Measurements from ENCODE around the gene SH3RF1. TPM values are rescaled to one million over a fixed set of nuclear protein-coding genes. Genes with fewer than 3 reads are reported as not detected.

Gene SH3RF1
- total and polyA plus RNA-seq, 4 donors, result 1.8 to 7.9 (median 3.5) TPM

DNA sequence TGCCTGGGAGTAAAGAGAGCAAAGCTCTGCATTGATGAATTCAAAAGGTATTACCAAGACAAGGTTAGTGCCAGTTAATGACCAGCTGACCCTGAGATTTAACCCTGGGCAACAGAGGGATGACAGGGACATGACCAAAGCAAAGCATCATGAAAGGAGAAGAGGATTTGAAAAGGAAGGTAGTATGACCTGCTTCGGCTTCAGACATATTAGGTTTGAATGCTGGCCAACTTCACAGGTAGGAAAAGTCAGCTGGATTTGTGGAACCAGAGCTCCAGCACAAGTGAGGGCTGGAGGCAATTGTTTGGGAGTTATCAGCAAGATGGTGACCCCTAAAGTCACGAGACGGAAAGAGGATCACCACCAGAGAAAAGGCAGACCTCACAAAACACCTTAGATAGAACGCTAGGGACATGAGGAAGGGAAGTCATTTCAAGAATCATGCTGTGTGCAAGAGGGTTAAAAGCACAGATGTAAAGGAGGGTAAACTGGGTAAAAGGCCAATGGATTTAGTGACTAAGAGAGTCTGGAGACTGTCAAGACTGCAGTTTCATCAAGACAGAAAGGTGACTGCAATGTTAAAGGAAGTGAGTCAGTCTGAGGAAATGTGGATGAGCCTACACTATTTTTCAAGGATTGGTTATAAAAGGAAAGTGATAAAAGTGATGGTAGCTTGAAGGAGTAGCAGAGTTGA is 45.6 kb downstream of the SH3RF1 start:
- DNase-seq (ENCODE audit: low spot score), result no peak
- Histone ChIP-seq H3K36me3 (ENCODE audit: control insufficient read depth in 4 of 4, insufficient read depth in 3 of 4, low read depth in 1 of 4, low read length in 3 of 4) (no peaks in the 10 kb centered on the region), H3K27ac (ENCODE audit: low read depth in 1 of 2, low read length in 2 of 2) (no peak overlapping the region), H3K27me3 (ENCODE audit: control insufficient read depth in 4 of 4, insufficient read depth in 4 of 4, low read length in 3 of 4) (no peaks in the 10 kb centered on the region), H3K4me1 (ENCODE audit: control insufficient read depth in 4 of 4, insufficient read depth in 4 of 4, low read length in 3 of 4) (peaks cover 2 to 22% (median 8%) of the 10 kb centered on the region in 4 donors), H3K9me3 (ENCODE audit: control insufficient read depth in 4 of 4, low read length in 3 of 4) (no peaks in the 10 kb centered on the region), H3K4me3 (ENCODE audit: low read depth in 1 of 3, low read length in 3 of 3) (no peak overlapping the region), H3K9ac (ENCODE audit: low read depth in 1 of 2, low read length in 2 of 2) (no peak overlapping the region)
- TF ChIP-seq RXRA (IDR thresholded peaks at IDR 0.05), result peak in 1 of 2 donors; percentile 42
- TF ChIP-seq, protein P1, sequence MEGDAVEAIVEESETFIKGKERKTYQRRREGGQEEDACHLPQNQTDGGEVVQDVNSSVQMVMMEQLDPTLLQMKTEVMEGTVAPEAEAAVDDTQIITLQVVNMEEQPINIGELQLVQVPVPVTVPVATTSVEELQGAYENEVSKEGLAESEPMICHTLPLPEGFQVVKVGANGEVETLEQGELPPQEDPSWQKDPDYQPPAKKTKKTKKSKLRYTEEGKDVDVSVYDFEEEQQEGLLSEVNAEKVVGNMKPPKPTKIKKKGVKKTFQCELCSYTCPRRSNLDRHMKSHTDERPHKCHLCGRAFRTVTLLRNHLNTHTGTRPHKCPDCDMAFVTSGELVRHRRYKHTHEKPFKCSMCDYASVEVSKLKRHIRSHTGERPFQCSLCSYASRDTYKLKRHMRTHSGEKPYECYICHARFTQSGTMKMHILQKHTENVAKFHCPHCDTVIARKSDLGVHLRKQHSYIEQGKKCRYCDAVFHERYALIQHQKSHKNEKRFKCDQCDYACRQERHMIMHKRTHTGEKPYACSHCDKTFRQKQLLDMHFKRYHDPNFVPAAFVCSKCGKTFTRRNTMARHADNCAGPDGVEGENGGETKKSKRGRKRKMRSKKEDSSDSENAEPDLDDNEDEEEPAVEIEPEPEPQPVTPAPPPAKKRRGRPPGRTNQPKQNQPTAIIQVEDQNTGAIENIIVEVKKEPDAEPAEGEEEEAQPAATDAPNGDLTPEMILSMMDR (IDR thresholded peaks at IDR 0.05; ENCODE audit: low read depth, low read length, missing input control), result no peak
- peak in 1 of 2 donors; percentile 65 for TF ChIP-seq JUND (IDR thresholded peaks at IDR 0.05)
- TF ChIP-seq, protein P2, sequence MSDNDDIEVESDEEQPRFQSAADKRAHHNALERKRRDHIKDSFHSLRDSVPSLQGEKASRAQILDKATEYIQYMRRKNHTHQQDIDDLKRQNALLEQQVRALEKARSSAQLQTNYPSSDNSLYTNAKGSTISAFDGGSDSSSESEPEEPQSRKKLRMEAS (IDR thresholded peaks at IDR 0.05), result no peak
- TF ChIP-seq GABPA (IDR thresholded peaks at IDR 0.05 in 1 of 2, conservative IDR thresholded peaks at IDR 0.05 in 1 of 2), result no peak
- no peak for TF ChIP-seq TAF1 (conservative IDR thresholded peaks at IDR 0.05)
- WGBS, result 85% methylated on average over 4 of the region's 4 CpGs

DNA sequence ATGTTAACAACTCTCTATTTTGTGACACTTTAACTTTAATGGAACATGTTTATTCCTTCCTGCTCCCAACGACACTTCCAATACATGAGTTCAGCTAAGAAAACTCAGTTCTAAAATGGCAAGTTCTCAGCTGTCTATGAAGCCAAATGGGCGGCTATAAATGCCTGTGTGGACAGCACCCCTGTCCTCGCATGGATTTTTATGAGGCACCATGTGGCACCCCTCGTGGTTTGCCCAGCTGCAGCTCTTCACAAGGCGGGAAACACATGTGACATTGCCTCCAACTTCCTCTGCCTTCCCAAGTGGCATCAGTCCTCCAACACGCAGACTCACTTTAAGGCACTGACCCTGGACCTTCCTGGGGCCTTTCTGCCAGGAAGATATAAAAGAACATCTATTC is 48.0 kb downstream of the SH3RF1 start:
- peaks cover 1 to 35% (median 18%) of the 10 kb centered on the region in 4 donors for H3K4me1 ChIP-seq (ENCODE audit: control insufficient read depth in 4 of 4, insufficient read depth in 4 of 4, low read length in 3 of 4)
- no peak overlapping the region for H3K9ac ChIP-seq (ENCODE audit: low read depth in 1 of 2, low read length in 2 of 2)
- TF ChIP-seq EGR1 (IDR thresholded peaks at IDR 0.05; ENCODE audit: low read depth in 2 of 2), result no peak
- H3K4me3 ChIP-seq (ENCODE audit: low read depth in 1 of 3, low read length in 3 of 3), result no peak overlapping the region
- 77% methylated on average over 6 of the region's 6 CpGs for WGBS
- H3K36me3 ChIP-seq (ENCODE audit: control insufficient read depth in 4 of 4, insufficient read depth in 3 of 4, low read depth in 1 of 4, low read length in 3 of 4), result no peaks in the 10 kb centered on the region
- H3K27me3 ChIP-seq (ENCODE audit: control insufficient read depth in 4 of 4, insufficient read depth in 4 of 4, low read length in 3 of 4), result no peaks in the 10 kb centered on the region
- H3K27ac ChIP-seq (ENCODE audit: low read depth in 1 of 2, low read length in 2 of 2), result no peak overlapping the region
- no peak for DNase-seq (ENCODE audit: low spot score)
- no peaks in the 10 kb centered on the region for H3K9me3 ChIP-seq (ENCODE audit: control insufficient read depth in 4 of 4, low read length in 3 of 4)

DNA sequence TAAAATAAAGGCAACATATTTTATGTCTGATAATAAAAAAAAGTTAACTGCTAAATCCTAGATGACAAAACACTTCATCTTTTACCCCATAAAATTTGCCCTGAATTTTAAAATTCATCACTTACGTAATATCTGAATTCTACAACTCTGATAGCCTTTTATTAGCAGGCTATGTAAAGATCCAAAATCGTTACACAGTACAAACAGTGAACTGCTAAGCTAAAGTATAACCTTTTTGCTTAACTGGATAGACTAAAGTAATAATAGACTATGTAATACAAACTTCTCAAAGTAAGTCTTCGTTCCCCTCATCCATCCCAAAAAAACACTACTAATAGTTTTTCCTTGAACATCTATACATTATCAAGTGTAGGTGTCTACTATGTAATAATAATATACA is 49.1 kb downstream of the SH3RF1 start:
- DNase-seq (ENCODE audit: low spot score), result no peak
- Histone ChIP-seq H3K4me3 (ENCODE audit: low read depth in 1 of 3, low read length in 3 of 3) (peak overlapping the region in 1 of 3 donors; percentile 38), H3K9ac (ENCODE audit: low read depth in 1 of 2, low read length in 2 of 2) (peak overlapping the region in 1 of 2 donors; percentile 59), H3K27ac (ENCODE audit: low read depth in 1 of 2, low read length in 2 of 2) (peak overlapping the region in 1 of 2 donors; percentile 43), H3K4me1 (ENCODE audit: control insufficient read depth in 4 of 4, insufficient read depth in 4 of 4, low read length in 3 of 4) (peaks cover 1 to 35% (median 18%) of the 10 kb centered on the region in 4 donors), H3K36me3 (ENCODE audit: control insufficient read depth in 4 of 4, insufficient read depth in 3 of 4, low read depth in 1 of 4, low read length in 3 of 4) (no peaks in the 10 kb centered on the region), H3K9me3 (ENCODE audit: control insufficient read depth in 4 of 4, low read length in 3 of 4) (no peaks in the 10 kb centered on the region), H3K27me3 (ENCODE audit: control insufficient read depth in 4 of 4, insufficient read depth in 4 of 4, low read length in 3 of 4) (no peaks in the 10 kb centered on the region)
- 33% methylated on average over 3 of the region's 3 CpGs for WGBS
- TF ChIP-seq RXRA (IDR thresholded peaks at IDR 0.05) (peak in 1 of 2 donors; percentile 19), HNF4A (conservative IDR thresholded peaks at IDR 0.05) (peak in 1 of 2 donors; percentile 37), TAF1 (conservative IDR thresholded peaks at IDR 0.05) (no peak)

DNA sequence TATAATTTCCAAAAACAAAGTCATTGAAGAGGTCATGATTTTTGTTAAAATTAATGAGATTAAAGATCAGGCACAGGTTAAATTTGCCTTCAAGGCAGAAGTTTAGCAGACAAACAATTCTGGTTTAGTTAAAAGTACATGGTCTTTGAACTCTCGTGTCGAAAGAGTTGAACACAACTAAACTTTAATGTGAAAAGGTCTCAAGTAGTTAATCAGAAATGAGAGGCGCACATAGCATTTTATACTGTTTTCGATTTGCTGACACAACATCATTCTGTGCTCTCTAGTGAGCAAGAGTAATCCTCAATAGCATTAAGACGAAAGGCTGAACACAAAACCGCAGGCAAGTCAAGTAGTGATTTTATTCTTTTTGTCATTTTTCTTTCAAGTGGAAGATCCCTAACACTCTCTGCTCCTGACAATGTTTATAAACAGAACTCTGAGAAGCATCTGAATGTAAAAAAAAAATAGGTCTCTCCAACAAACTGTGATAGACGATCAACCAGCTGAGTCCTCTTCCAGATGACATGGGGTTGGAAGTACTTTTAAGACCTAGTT is 49.8 kb downstream of the SH3RF1 start:
- WGBS, result 27% methylated on average over 7 of the region's 7 CpGs
- DNase-seq (ENCODE audit: low spot score), result no peak
- Histone ChIP-seq H3K4me1 (ENCODE audit: control insufficient read depth in 4 of 4, insufficient read depth in 4 of 4, low read length in 3 of 4) (peaks cover 1 to 35% (median 18%) of the 10 kb centered on the region in 4 donors), H3K9me3 (ENCODE audit: control insufficient read depth in 4 of 4, low read length in 3 of 4) (no peaks in the 10 kb centered on the region), H3K36me3 (ENCODE audit: control insufficient read depth in 4 of 4, insufficient read depth in 3 of 4, low read depth in 1 of 4, low read length in 3 of 4) (no peaks in the 10 kb centered on the region), H3K4me3 (ENCODE audit: low read depth in 1 of 3, low read length in 3 of 3) (peak overlapping the region in 1 of 3 donors; percentile 38), H3K9ac (ENCODE audit: low read depth in 1 of 2, low read length in 2 of 2) (peak overlapping the region in 1 of 2 donors; percentile 59), H3K27me3 (ENCODE audit: control insufficient read depth in 4 of 4, insufficient read depth in 4 of 4, low read length in 3 of 4) (no peaks in the 10 kb centered on the region), H3K27ac (ENCODE audit: low read depth in 1 of 2, low read length in 2 of 2) (peak overlapping the region; percentile 33 to 70)
- peak; percentile 53 for TF ChIP-seq TAF1 (conservative IDR thresholded peaks at IDR 0.05)
- TF ChIP-seq FOXA1 (IDR thresholded peaks at IDR 0.05), result no peak
- TF ChIP-seq, protein P3, sequence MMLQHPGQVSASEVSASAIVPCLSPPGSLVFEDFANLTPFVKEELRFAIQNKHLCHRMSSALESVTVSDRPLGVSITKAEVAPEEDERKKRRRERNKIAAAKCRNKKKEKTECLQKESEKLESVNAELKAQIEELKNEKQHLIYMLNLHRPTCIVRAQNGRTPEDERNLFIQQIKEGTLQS (IDR thresholded peaks at IDR 0.05), result no peak
- TF ChIP-seq, protein P4, sequence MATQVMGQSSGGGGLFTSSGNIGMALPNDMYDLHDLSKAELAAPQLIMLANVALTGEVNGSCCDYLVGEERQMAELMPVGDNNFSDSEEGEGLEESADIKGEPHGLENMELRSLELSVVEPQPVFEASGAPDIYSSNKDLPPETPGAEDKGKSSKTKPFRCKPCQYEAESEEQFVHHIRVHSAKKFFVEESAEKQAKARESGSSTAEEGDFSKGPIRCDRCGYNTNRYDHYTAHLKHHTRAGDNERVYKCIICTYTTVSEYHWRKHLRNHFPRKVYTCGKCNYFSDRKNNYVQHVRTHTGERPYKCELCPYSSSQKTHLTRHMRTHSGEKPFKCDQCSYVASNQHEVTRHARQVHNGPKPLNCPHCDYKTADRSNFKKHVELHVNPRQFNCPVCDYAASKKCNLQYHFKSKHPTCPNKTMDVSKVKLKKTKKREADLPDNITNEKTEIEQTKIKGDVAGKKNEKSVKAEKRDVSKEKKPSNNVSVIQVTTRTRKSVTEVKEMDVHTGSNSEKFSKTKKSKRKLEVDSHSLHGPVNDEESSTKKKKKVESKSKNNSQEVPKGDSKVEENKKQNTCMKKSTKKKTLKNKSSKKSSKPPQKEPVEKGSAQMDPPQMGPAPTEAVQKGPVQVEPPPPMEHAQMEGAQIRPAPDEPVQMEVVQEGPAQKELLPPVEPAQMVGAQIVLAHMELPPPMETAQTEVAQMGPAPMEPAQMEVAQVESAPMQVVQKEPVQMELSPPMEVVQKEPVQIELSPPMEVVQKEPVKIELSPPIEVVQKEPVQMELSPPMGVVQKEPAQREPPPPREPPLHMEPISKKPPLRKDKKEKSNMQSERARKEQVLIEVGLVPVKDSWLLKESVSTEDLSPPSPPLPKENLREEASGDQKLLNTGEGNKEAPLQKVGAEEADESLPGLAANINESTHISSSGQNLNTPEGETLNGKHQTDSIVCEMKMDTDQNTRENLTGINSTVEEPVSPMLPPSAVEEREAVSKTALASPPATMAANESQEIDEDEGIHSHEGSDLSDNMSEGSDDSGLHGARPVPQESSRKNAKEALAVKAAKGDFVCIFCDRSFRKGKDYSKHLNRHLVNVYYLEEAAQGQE (IDR thresholded peaks at IDR 0.05), result peak; percentile 13
- TF ChIP-seq, protein P2 (IDR thresholded peaks at IDR 0.05), result peak; percentile 35
- TF ChIP-seq RAD21 (IDR thresholded peaks at IDR 0.05), result peak; percentile 33 to 45
- peak; percentile 49 to 73 for TF ChIP-seq RXRA (IDR thresholded peaks at IDR 0.05)
- no peak for TF ChIP-seq NR2F2 (IDR thresholded peaks at IDR 0.05)
- TF ChIP-seq SP1 (IDR thresholded peaks at IDR 0.05), result peak; percentile 57
- TF ChIP-seq YY1 (IDR thresholded peaks at IDR 0.05), result peak; percentile 60

All from liver (tissue), 9 donors.